HTERT RPE-1 (cell line): Measurements from ENCODE around the gene PRKN.

ENCODE experiments used
- in situ Hi-C: fragments of 300-500 bp; cut with MboI; formaldehyde crosslinking; loops from 4 replicates; pipeline ENCODE4 v1.14.3; 2020; ENCODE audit warnings: low sequenced_read_pairs

Gene PRKN

DNA sequence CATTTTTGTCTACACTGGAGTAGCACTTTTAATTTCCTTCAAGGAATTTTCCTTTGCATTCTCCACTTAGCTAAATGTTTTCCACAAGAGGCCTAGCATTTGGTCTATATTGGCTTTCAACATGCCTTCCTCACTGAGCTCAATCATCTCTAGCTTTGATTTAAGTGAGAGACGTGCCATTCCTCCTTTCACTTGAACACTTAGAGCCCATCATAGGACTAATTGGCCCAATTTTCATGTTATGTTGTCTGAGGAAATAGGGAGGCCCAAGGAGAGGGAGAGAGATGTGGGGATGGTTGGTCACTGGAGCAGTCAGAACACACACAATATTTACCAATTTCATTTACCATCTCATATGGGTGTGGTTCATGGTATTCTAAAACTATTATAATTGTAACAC, 645.0 kb downstream of the PRKN start:
- in situ Hi-C loops = no loop called here

DNA sequence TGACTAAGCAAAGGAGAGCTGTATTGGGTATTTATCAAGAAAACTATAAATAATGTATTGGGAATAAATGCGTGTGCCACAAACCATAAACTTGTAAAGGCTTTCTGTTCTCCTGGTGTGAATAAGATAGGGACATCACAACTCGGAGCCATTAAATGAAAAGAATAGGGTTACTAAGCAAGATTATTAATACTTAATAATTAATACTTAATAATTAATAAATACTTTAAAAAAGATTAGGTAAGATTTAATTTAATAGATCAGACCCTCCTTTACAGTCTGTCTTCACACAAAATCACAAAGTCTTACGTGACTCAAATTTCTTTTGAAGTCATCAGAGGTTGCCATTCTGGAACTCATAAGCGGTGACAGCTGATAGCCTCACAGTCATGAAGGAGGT, 648.9 kb downstream of the PRKN start:
- in situ Hi-C loops = no loop called here

GRCh38 chr6:162078126-162078525, 649.4 kb downstream of the PRKN start:
- in situ Hi-C loops = no loop called here

- in situ Hi-C loops = no loop called here
These were observed 650.8 kb downstream of the PRKN start for GRCh38 chr6:162076816-162077215.

GRCh38 chr6:162074641-162075275, 652.8 kb downstream of the PRKN start:
- in situ Hi-C loops = no loop called here

DNA sequence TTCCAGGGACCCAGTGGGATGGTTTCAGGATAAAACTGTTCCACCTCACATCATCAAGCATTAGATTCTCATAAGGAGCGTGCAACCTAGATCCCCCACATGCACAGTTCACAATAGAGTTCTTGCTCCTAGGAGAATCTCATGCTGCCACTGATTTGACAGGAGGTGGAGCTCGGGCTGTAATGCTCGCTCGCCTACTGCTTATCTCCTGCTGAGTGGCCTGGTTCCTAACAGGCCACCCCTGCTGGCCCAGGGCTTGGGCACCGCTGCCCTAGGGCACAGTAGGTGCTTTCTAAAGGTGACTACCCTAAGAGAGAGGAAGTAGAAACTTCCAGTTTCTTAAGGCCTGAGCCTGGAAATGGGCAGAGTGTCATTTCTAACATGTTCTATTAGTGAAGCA, 656.9 kb downstream of the PRKN start:
- in situ Hi-C loops = no loop called here

DNA sequence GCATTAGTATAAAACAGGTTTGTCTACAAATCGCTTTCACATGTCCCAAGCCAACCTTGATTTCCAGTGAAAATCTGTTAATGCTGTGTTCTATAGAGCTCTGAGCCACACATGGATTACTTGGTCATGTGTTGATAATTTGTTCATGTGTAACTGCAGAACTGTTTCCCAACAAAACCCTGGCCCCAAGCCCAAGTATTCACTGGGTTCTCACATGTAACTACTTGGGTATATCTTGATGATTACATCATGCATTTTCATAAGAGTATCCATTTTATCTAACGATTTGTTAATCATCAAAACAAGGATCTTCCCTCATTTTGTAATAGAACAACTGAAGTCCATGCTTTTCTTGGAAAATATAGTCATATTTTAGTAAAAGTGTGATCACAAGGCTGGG, 657.6 kb downstream of the PRKN start:
- in situ Hi-C loops = no loop called here

DNA sequence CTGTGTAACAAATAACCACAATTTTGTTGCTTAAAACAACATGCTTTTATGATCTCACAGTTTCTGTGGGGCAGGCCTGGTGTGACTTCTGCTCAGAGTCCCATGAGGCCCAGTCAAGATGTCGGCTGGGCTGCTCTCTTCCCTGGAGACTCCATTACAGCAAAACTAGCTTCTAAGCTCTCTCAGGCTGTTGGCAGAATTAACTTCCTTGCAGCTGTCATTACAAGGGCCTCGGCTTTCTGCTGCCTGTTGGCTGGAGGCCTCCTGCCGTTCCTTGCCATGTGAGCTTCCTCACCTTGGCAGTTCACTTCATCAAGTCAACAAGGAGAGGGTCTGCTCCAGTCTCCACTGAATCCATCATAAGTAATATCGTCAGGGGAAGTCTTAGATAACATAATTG, 659.2 kb downstream of the PRKN start:
- in situ Hi-C loops = no loop called here

GRCh38 chr6:162063666-162064065, 663.9 kb downstream of the PRKN start:
- in situ Hi-C loops = no loop called here

DNA sequence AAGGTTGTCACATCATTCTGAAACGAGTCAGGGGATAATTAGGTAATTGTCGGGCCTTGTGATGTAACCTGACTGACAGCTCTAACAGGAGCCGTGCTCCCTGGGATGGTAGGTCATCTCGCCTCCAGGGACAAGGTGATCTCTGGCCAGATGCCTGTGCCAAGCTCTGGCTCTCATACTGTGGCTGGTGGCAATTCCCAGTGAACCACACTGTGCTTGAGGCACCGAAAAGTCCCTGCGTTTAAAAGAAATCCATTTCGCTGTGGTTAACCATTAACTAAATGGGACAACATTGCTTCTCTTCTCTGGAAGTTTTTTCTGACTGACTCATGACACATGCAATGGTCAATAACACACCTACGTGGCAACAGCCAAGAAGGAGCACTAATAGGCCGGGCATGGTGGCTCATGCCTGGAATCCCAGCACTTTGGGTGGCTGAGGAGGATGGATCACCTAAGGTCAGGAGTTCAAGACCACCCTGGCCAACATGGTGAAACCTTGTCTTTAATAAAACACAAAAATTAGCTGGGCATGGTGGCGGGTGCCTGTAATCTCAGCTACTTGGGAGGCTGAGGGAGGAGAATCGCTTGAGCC, 669.2 kb downstream of the PRKN start:
- in situ Hi-C loops = no loop called here

DNA sequence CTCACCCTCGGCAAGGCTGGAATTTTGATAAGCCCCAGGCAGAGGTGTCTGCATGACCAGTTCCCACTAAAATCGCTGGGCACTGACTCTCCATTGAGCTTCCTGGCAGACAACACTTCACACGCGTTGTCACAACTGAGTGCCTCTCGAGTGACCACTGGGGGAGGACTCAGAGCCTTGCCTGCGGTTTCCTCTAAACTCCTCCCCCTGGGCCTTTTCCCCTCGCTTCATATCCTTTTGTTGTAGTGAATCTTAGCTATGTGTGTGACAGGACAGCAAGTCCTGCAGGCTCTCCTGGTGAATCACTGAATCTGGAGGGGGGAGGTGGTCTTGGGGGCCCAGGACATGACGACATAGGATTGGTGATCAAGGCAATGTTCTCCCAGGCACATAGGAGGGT, 670.8 kb downstream of the PRKN start:
- in situ Hi-C loops = no loop called here

GRCh38 chr6:162056061-162056460, 671.5 kb downstream of the PRKN start:
- in situ Hi-C loops = no loop called here

DNA sequence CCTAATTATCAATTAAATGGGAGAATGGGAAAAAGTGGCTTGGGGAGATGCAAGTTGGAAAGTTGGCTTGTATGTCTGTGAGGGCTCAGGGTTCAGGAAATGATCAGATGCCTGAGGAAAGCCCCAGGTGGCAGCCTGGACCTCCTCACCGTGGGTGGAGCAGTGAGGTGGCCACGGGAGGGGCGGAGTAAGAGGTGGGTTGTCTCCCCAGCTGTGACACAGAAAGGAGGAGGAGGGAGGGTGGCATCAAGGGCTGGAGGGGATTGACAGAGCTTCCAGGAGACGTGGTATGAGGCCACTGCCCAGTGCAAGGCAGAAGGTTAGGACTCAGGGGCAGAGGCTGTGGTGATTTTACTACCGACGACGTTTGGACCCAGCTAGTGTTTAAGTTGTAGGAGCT, 672.2 kb downstream of the PRKN start:
- in situ Hi-C loops = no loop called here

GRCh38 chr6:162053084-162053483, 674.5 kb downstream of the PRKN start:
- in situ Hi-C loops = no loop called here

DNA sequence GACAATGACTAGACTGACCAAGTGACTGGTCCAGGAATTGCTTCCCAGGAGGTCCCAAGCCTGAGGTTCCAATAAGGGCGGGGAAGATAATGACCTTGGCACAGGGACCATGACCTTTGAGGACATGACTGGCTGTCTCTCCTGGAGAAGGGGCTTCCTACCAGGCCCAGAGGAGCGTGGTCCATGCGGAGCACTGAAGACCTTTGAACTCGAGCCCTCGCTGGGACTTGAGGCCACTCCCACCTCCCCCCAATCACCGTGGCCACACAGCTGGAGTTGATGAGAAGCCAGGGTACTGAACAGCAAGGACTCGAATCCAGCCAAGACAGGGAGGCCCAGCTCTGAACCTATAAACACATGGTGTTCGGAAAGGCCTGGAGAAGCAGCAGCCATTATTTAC, 677.0 kb downstream of the PRKN start:
- in situ Hi-C loops = no loop called here

DNA sequence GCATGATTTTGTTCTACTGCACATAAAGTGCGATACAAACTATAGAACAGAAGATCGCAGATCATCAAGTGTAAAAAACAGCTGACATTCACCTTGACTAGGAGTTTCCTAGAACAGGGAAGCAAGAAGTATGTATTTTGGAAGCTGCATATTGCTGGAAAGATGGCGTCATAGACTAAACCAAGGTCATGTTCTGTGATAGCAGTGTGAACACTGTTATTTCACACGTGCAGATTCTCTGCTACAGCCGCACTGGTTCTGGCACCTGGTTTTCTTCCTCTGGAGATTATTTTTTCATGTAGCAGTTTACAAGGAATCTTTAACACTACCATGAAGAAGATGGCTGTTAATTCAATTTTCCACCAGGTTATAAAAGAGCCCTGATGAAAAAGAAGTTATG, 681.2 kb downstream of the PRKN start:
- in situ Hi-C loops = no loop called here

- in situ Hi-C loops = no loop called here
These were observed 694.9 kb downstream of the PRKN start for GRCh38 chr6:162032620-162033019.

DNA sequence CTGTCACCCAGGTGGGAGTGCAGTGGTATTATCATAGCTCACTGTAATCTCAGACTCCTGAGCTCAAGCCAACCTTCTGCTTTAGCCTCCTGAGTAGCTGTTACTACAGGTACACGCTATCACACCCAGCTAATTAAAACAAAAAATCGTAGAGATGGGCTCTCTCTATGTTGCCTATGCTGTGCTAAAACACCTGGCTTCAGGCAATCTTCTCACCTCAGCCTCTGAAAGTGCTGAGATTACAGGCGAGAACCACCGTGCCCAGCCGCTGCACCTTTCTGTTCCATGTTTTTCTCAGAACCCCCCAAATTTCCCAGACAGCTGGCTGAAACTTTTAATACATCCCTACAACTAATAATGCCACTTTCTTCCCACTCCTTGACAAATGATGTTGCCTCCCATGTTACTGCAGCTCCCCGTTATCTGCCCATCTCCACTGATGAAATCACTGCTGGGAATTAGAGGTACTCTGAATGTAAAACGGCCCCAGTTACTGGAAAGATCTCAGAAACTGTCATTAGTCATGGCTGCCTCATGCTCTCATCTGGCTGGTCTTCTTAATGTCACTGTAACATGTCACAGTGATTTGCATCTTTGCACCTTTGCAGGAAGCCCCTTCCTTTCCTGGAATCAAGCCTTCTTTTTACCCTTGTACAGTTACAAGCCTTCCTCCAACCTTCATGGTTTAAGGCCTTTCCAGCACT, 697.5 kb downstream of the PRKN start:
- in situ Hi-C loops = no loop called here

GRCh38 chr6:162026843-162027242, 700.7 kb downstream of the PRKN start:
- in situ Hi-C loops = no loop called here

- in situ Hi-C loops = no loop called here
These were observed 701.5 kb downstream of the PRKN start for GRCh38 chr6:162026031-162026430.

DNA sequence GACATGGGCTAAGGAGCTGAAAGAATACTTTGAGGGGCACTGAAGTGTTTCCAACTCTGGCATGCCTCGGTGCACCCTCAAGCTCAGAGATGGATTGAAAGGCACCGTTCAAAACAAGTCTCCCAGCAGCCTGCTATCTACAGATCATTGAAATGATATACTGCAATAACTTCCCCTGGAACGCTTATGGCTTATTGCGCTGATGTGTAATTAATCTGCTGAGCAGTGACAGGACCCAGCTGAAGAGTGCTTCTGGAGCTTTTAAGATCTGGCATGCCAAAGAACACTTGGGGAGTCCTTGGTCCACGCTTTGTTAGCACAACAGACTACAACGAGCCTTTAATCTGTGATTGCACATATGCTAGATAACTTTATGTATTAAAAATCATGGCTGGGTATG, 708.2 kb downstream of the PRKN start:
- in situ Hi-C loops = no loop called here

DNA sequence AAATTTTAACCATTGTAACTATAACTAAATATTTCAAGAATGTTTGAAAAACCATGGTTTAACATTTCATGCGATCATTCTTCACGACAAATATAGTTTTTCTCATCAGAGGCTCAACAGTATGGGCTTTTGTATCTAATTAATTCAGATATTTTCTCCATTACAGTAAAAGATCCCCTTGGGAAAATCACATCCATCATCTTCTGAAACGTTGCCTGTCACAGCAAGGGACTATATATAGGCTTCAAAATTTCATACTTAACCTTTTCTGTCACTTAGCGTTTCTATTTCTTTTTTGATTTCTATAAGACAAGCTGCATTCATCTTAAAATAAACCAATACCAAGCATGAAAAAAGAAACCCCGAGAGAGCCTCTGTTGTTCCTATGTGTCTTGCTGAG, 710.0 kb downstream of the PRKN start:
- in situ Hi-C loops = no loop called here
